ENCODE data around the gene TMEM187.
"Not testable (repeated sequence)": the region's sequence is repeated elsewhere in the genome, so short reads cannot be mapped to it uniquely, and the experiment has no call there.

The TMEM187 gene

DNA sequence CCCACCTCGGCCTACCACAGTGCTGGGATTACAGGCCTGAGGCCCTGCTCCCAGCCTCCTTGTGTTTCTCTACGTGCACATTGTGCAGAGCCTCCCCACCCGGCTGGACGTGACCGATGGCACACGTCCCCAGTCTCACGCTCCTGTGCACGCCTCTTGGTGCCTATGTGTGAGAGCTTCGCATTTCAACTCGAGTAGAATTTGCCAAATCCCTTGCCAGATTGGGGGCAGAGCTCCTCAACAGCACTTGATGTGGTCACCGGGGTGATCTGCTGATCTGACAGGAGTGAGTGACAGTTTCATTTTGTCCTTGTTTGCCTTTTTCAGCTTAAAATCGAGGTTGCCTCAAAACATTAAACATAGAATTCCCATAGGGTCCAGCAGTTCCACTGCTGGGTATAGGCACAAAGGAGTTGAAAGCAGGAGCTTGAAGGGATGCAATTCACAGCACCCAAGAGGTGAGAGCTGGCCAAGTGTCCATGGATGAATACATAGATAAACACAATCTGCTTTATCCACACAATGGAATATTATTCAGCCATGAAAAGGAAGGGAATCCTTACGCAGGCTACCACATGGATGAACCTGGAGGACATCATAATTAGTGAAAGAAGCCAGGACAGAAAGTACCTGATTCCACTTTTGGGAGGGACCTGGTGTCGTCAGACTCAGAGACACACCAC lies 17.6 kb downstream of the TMEM187 start:
- DNase-seq: no peak
- in situ Hi-C loops (cut with MboI; ENCODE audit: low pct_unique_long_range_greater_than_20kb, low sequenced_read_pairs): no loop called here

DNA sequence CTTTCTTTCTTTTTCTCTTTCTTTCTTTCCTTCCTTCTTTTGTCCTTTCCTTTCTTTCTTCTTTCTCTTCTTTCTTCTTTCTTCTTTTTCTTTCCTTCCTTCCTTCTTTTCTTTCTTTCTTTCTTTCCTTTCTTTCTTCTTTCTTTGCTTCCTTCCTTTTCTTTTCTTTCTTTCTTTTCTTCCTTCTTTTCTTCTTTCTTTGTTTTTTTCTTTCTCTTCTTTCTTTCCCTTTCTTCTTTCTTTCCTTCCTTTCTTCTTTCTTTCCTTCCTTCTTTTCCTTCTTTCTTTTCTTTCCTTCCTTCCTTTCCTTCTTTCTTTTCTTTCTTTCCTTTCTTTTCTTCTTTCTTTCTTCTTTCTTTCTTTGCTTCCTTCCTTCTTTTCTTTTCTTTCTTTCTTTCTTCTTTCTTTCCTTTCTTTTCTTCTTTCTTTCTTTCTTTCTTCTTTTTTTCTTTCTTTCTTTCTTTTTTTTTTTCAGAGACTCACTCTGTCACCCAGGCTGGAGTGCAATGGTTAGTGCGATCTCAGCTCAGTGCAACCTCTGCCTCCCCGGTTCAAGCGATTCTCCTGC lies 18.5 kb downstream of the TMEM187 start:
- no peak for DNase-seq
- in situ Hi-C loops (cut with MboI; ENCODE audit: low pct_unique_long_range_greater_than_20kb, low sequenced_read_pairs): no loop called here

DNA sequence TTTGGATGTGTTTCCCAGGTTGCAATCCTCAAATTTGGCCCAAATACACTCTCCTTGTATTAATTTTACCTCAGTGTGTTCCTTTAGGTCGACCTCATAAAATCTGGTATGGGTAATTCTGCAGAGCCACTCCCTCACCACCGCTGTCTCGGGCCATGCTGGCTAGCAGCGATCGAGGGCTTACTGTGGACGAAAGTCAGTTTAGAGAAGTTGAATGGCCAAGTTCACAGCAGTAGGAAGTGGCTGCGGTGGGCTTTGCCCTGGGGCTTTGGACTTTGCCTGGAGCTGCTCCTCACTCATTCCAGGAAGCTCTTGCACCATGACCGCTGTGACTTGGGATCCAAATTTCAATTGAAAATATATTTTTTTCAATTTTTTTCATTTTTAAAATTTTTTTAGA lies 19.6 kb downstream of the TMEM187 start:
- in situ Hi-C loops (cut with MboI; ENCODE audit: low pct_unique_long_range_greater_than_20kb, low sequenced_read_pairs): no loop called here
- peak; percentile 53 for DNase-seq

DNA sequence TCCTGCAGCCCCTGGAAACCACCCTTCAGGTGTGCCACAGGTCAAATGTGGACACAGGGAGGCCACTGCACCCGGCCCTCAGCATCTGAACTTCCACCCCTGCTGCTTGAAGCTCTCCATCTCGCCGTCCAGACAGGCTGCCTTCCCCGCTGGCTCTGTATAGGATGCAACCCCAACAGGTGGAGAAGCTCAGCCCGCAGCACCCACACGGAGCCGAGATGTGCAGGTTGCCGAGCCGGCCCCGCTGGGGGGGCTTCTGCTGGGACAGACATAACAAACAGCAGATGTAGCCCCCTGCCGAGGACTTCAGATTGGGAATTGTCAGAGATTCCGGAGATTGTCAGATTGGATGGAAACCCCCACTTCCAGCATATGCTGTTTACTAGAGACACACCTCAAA lies 20.5 kb downstream of the TMEM187 start:
- in situ Hi-C loops (cut with MboI; ENCODE audit: low pct_unique_long_range_greater_than_20kb, low sequenced_read_pairs): no loop called here
- no peak for DNase-seq

DNA sequence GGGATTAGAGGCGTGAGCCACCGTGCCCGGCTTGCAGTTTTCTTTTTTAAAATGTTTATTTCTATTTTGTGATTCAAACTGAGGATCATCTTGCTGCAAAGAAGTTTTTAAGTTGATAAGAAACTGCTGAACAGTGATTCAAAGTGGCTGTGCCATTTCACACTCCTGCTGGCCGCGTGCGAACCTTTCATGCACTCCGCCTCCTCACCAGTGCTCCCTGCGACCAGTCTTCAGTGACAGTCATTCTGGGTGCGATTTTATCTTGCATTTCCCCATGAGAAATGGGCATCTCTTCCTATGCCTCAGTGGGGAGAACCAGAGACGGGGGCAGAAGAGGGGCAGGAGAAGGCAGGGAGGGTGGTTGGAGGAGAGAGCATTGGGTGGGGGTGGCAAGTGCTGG lies 21.4 kb downstream of the TMEM187 start:
- in situ Hi-C loops (cut with MboI; ENCODE audit: low pct_unique_long_range_greater_than_20kb, low sequenced_read_pairs): no loop called here
- DNase-seq: no peak

DNA sequence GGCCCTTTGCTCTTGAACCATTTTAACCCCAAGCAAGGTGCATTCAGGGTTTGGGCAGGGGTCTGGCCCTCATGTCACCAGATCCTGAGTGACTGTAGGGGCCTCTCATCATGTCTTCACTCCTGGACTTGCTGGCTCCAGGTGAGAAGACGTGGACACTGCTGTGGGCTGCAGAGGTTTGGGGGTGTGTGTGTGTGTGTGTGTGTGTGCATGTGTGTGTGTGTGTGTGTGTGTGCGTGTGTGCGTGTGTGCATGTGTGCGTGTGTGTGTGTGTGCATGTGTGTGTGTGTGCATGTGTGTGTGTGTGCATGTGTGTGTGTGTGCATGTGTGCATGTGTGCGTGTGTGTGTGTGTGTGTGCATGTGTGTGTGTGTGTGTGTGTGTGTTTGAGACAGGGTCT lies 21.8 kb downstream of the TMEM187 start:
- in situ Hi-C loops (cut with MboI; ENCODE audit: low pct_unique_long_range_greater_than_20kb, low sequenced_read_pairs); DNase-seq: not testable (repeated sequence)

DNA sequence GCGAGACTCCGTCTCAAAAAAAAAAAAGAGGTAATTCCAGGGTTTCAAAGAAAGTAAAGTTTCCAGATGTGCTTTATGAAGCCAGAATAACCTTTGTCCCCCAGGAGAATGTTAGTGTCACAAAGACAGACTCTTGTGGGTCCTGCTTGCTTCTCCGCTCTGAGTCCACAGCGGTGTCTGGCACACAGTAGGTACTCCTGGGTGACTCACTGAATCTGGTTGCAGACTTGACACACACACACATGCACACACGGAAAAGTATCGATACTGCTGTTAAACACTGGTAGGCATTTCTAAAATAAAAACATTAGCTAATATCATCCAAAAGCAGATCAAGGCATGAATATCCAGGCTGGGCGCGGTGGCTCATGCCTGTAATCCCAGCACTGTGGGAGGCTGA lies 22.9 kb downstream of the TMEM187 start:
- DNase-seq: no peak
- in situ Hi-C loops (cut with MboI; ENCODE audit: low pct_unique_long_range_greater_than_20kb, low sequenced_read_pairs): no loop called here

DNA sequence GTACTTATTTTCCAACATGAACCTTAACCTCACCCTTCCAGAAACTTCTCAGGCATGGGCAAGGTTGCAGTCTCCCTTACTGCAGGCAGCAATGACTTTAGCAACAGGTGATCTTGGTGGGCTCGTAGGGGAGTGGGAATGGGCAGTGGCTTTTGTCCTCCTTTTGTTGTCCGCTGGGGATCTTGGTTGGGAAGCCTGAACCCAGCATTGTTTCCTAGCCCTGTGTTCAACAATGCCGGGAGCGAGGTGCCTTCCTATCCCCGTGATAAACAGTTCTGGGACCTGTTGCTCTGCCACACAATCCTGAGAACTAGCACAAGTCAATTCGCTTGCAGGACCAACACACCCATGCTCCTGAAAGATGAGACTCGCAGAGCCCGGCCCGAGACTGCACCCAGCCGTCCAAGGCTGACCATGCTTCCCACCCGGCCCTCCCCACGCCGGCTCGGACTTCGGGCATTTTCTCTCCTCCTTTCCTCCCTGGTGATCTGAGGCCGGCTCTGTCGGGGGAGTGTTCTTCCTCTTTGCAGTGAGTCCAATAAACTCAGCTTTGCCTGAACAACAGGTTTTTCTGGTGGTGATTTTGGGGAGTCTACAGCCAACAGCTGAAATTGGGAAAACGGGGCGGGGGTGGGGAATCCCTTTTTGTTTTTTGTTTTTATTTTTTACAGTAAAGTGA lies 26.9 kb downstream of the TMEM187 start:
- in situ Hi-C loops (cut with MboI; ENCODE audit: low pct_unique_long_range_greater_than_20kb, low sequenced_read_pairs): no loop called here
- peak; percentile 47 for DNase-seq

DNA sequence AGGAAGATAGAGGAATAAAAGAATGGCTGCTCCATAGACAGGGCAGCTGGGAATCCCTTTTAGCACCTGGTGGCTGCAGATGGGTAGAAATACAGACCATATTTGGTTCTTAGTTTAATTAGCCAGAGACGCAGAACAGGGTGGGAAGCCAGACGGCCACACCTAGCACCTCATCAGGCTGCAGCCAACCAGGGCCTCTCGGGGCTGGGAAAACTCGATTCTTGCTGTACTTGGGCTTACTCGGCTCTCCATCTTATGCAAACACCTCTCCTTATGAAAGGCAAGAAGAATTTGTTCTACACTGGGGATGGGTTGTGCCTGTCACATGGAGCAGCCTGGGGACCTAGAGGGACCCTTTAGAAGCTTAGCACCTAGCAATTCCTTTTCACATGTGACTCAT lies 27.5 kb downstream of the TMEM187 start:
- in situ Hi-C loops (cut with MboI; ENCODE audit: low pct_unique_long_range_greater_than_20kb, low sequenced_read_pairs): no loop called here

DNA sequence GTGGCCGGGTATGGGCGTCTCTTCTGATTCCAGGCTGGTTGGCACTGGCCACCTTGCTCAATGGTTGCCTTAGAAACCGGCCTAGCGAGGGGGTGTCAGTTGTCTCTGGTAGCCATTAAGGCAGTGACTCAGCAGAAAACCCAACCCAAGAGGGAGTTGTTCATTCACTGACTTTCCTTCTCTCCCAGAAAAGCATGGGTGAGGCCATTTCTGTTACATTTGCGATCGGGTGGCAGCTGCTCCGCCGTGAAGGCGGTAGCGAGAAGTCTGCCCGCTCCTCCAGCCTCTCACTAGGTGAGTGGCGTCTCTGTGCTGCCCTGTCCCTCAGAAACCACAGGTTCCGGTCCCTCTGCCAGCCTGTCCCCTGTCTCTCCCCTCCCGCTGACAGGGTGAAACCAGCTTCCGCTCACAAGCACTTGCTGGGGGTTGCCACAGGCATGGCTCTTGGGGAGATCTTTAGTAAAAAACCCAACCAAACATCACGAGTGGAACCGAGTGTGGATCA lies 29.7 kb downstream of the TMEM187 start:
- in situ Hi-C loops (cut with MboI; ENCODE audit: low pct_unique_long_range_greater_than_20kb, low sequenced_read_pairs): no loop called here
- DNase-seq: peak; percentile 91

More for the DNA sequence above, 27.5 kb downstream of the TMEM187 start:
- no peak for DNase-seq

DNA sequence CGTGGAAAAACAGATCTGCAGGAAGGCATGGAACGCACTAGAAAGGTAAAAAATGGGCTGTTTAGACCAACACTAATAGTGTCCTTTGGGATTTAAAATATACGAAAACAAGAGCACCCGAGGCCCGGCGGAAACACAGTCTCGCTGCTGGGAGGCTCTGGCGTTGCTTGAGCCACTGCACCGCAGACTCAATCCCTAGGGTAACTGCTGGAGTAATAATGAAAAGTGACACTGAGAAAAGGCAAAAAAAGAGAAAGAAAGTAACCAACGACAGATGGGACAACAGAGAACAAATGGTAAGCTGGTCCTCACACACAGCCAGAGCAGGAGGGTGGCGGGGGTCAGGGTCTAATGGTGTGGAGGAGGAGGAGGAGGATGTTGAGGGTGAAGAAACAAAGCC lies 31.8 kb downstream of the TMEM187 start:
- no peak for DNase-seq
- in situ Hi-C loops (cut with MboI; ENCODE audit: low pct_unique_long_range_greater_than_20kb, low sequenced_read_pairs): no loop called here

DNA sequence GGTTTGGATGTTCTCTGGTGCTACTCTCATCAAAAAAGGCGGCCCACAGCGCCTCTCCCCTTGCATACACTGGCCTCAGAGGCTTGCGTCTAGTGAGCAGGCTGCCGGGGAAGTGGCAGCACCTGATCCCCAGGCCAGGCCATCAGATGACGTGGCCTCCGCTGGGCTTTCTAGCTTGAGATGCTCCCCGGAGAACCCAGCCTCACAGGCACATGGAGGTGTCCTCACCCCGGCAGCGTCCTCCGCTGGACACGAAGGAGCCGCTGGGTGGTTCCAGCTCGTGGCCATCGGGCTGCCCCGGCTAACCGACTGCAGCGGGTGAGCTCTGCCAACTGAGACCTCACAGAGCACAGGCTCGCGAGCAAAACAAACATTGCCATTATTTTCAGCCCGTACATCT lies 34.4 kb downstream of the TMEM187 start:
- in situ Hi-C loops (cut with MboI; ENCODE audit: low pct_unique_long_range_greater_than_20kb, low sequenced_read_pairs): no loop called here
- DNase-seq: no peak

DNA sequence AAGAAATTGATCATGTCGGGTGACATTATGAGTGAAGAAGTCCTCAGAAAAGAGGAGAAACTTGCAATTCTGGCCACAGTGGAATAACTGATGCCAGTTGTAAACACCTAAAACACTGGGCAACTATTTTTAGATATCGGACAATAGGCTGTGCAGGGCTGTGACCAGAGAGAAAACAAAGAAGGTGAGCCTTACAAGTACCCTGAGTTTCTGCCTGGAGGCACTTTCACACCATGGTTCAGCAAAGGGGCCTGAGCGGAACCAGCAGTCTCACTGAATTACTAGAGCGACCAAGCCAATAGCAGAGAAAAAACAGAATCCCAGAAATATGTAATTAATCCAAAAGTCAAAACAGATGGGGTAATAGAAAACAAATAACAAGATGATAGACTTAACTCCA lies 36.0 kb downstream of the TMEM187 start:
- in situ Hi-C loops (cut with MboI; ENCODE audit: low pct_unique_long_range_greater_than_20kb, low sequenced_read_pairs): no loop called here

DNA sequence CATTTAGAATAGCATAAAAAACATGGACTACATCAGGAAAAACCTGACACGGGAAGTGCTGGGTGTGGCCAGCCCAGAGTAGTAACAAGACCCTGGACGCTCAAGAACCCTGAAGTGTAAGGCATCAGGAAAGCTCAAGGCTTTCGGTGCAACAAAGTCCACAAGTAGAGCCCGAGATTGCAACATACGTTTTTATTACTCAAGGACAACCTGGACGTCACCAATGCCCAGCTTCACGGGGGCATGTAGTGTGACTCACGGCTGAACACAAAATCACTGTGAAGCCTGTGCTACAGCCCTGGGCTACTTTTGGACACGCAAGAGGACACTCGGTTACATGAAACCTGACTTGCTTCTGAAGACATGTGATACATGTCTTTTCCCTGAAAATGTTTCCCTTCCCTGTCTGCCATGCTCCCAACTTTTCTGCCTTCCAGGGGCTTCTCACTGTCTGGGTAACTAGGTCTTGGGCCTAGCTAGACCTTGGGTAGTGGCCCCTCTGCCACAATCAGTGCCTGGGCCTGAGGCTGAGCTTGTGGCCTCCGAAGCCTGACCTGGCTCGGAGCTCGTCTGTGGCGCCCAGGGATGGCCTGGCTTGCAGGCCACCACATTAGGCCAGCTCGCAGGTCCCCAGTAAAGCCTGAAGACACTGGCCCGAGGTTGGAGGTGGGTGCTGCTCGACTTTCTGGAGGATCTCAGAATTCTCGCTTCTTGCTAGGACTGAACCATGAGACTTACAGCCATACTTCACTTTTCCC lies 38.0 kb downstream of the TMEM187 start:
- in situ Hi-C loops (cut with MboI; ENCODE audit: low pct_unique_long_range_greater_than_20kb, low sequenced_read_pairs): no loop called here
- DNase-seq: no peak

More for the DNA sequence above, 36.0 kb downstream of the TMEM187 start:
- DNase-seq: no peak

DNA sequence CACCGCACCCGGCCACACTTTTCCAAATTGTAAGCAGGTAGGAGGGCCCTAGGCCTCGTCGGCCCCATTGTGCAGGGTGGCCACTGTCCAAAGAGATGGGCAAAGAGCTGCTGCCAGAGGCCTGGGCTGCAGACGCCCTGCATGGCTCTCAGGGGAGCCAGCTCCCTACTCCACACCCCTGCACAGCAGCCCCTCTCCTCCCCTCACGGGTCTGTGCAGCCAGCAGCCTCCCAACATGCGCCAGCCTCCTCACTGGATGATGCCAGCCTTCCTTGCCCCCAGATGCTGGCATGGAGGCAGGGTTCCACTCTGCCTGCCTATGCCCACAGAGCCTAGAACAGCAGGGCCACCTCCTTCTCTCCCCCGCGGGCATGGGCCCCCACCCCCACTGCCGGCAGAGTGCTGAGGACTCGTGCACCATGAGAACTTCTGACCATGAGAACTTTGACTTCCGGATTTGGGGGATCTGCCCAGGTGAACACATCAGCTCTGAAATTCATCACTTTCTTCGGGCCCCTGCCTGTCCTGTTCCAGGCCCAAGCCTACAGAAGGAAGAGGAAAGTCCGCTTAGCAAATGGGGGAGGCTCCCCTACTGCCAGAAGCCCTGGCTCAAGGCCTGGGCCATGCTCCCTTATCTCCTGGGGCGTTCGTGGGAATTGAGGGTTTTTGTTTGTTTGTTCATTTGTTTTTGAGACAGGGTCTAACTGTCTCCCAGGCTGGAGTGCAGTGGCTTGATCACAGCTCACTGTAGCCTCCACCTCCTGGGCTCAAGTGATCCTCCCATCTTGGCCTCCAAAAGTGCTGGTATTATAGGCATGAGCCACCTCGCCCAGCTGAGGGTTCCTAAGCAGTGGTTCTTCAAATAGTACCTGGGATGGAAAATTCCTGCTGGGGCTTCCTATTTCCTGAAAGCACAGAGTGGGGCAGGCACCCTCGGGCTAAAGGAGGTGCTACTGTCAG lies 39.1 kb downstream of the TMEM187 start:
- in situ Hi-C loops (cut with MboI; ENCODE audit: low pct_unique_long_range_greater_than_20kb, low sequenced_read_pairs): no loop called here
- no peak for DNase-seq

DNA sequence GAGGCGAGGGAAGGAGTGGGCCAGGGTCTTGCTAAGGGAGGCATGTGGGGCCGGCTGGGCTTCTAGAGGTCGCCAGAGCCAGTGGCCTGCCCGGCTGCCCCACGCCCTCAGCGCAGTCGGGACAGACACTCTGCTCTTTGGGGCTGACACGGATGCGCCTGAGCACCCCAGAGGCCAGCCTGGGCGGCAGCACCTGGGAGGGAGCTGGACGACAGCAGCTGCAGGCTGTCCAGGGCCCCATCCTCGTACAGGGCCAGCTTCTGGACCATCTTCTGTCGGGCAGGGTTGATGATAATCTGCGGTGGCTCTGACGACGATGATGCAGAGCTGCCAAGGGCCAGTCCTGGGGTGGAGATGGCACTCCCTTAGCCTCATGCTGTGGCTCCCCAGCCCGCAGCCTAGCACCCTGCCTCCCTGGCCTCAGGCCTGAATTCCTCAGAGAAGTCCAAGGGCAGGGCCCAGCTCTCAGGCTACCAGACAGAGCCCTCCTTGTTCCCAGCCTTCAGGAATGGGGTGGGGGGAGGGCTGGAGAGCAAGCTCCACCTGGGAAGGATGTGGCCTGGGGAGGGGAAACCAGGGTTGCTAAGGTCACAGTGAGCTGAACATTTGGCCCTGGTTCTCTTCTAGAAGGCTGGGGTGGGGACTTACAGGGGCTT lies 39.9 kb downstream of the TMEM187 start:
- DNase-seq: no peak
- in situ Hi-C loops (cut with MboI; ENCODE audit: low pct_unique_long_range_greater_than_20kb, low sequenced_read_pairs): no loop called here

DNA sequence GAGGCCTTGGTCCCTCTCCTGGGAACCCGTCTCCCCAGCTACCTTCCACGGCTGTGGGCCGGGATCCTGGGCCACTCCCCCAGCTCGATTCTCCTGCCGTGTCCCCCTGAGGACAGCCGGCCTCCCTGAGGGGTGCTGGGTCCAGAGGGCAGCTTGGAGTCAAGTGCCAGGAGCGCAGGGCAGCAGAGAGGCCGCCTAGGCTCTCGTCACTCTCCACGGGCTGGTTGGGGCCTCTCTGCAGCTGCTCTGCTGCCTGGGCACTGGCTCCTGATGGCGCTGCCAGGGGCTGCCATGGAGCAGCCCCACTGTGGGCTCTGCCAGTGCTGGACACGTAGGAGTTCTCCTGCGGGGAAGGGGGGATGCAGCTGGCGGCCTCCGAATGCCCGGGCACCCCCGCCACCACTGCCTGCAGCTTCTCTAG lies 40.5 kb downstream of the TMEM187 start:
- in situ Hi-C loops (cut with MboI; ENCODE audit: low pct_unique_long_range_greater_than_20kb, low sequenced_read_pairs): no loop called here
- no peak for DNase-seq

DNA sequence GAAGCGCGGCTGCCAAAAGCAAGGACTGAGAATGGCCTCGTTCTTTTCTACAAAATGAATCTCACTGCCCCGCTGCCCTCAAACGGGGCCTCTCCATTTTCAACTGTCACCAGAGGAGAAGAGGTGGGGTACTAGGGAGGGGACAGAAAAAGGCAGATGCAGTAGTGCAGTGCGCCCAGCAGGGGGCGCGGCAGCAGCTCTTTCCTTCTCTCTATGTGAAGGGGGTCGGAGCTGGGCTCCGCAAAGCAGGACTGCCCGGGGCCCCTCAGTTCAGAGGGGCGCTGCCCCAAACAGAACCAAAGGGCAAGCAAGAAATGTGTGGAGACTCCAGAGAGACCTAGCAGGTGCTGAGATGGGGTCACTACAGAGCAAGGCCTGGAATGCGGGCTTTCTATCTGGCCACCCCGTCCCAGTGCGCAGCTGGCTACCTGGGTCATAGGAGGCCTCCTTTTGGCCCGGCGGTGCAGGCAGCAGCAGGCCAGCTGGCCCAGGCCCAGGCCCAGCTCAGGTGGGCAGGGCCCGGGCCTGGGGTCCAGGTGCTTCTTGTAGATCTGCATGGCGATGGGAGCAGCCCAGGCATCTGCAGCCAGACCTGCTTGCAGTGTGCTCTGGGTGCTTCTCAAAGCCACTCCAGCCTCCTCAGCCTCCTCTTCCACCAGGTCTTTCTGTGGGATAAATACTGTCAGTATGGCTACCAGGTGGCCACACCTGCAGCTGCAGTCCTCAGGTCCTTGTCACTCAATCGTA lies 41.2 kb downstream of the TMEM187 start:
- DNase-seq: peak; percentile 79
- in situ Hi-C loops (cut with MboI; ENCODE audit: low pct_unique_long_range_greater_than_20kb, low sequenced_read_pairs): no loop called here

Measured in KBM-7 (cell line).